HepG2 (cell line): Measurements from ENCODE around the gene MZF1. TPM values are rescaled to one million over a fixed set of nuclear protein-coding genes. Genes with fewer than 3 reads are reported as not detected.

ENCODE experiments used
- MIER2 ChIP-seq: IDR thresholded peaks from 2 replicates; pipeline ENCODE4 v1.6.1; 2016; ENCODE audit warnings: missing biosample characterization, missing genetic modification reagents
- NFIB ChIP-seq: sonication (generic); formaldehyde crosslinking; IDR thresholded peaks from 2 replicates; pipeline ENCODE4 v1.9.0; 2021; ENCODE audit warnings: missing genetic modification reagents, mild to moderate bottlenecking, borderline replicate concordance
- NR2F6 ChIP-seq, 2 experiments: IDR thresholded peaks; 2 replicates each; pipeline ENCODE4 v1.6.1; 2016; ENCODE audit warnings: antibody characterized with exemption in 1 of 2, mild to moderate bottlenecking in 1 of 2
- PITX1 ChIP-seq: sonication (generic); formaldehyde crosslinking; IDR thresholded peaks from 2 replicates; pipeline ENCODE4 v1.5.1; 2020; ENCODE audit warnings: mild to moderate bottlenecking, missing genetic modification reagents
- SMAD1 ChIP-seq: sonication (generic); formaldehyde crosslinking; IDR thresholded peaks from 2 replicates; pipeline ENCODE4 v1.4.0; 2020; ENCODE audit warnings: missing genetic modification reagents, low read depth, mild to moderate bottlenecking, borderline replicate concordance
- TBX2 ChIP-seq: sonication (generic); formaldehyde crosslinking; IDR thresholded peaks from 2 replicates; pipeline ENCODE4 v1.5.0; 2020; ENCODE audit warnings: missing genetic modification reagents, mild to moderate bottlenecking, borderline replicate concordance
- TOPORS ChIP-seq: sonication (generic); formaldehyde crosslinking; IDR thresholded peaks from 2 replicates; pipeline ENCODE4 v1.8.0; 2023; ENCODE audit warnings: mild to moderate bottlenecking, missing genetic modification reagents
- ZBTB26 ChIP-seq: IDR thresholded peaks from 2 replicates; pipeline ENCODE4 v1.6.1; 2016; ENCODE audit warnings: missing compliant biosample characterization, missing genetic modification reagents, borderline replicate concordance
- ZBTB7B ChIP-seq: sonication (generic); formaldehyde crosslinking; IDR thresholded peaks from 2 replicates; pipeline ENCODE4 v1.4.0; 2020; ENCODE audit warnings: missing genetic modification reagents
- ZC3H4 ChIP-seq: sonication (generic); formaldehyde crosslinking; IDR thresholded peaks from 2 replicates; pipeline ENCODE4 v1.4.0; 2020; ENCODE audit warnings: missing genetic modification reagents, borderline replicate concordance
- ZNF142 ChIP-seq: sonication (generic); formaldehyde crosslinking; IDR thresholded peaks from 2 replicates; pipeline ENCODE4 v1.4.0; 2020; ENCODE audit warnings: missing genetic modification reagents
- ZNF276 ChIP-seq: sonication (generic); formaldehyde crosslinking; IDR thresholded peaks from 2 replicates; pipeline ENCODE4 v1.4.0; 2020; ENCODE audit warnings: mild to moderate bottlenecking, low read depth, missing genetic modification reagents
- ZNF597 ChIP-seq: sonication (generic); formaldehyde crosslinking; IDR thresholded peaks from 2 replicates; pipeline ENCODE4 v1.5.0; 2020; ENCODE audit warnings: missing genetic modification reagents
- polyA plus RNA-seq, 8 experiments: library from polyadenylated mRNA; depleted of rRNA in 3 of 8; stranded (reverse) in 7 of 8; unstranded in 1 of 8; fragments of >200 nt; fragmentation: Illumina TruSeq in 4 of 8; extraction: Trizol in 4 of 8; gene quantifications; 2 replicates each; pipeline versions ENCODE4 v1.2.1 to v1.2.3, GENCODE V29; 2011 to 2016; ENCODE audit warnings: low read depth in 4 of 8, missing spikeins in 1 of 8, mixed read lengths in 1 of 8; ENCODE audit not compliant: insufficient read depth in 1 of 8
- total RNA-seq, 5 experiments: library from RNA; depleted of rRNA; stranded (reverse); fragments of >200 nt; fragmentation: Illumina TruSeq; extraction: Trizol; gene quantifications; 2 replicates each; pipeline ENCODE4 v1.2.3, GENCODE V29; 2016; ENCODE audit warnings: low read depth in 1 of 5
- TF ChIP-seq, protein P1 (sequence below): sonication (generic); formaldehyde crosslinking; IDR thresholded peaks from 2 replicates; pipeline ENCODE4; 2020; ENCODE audit warnings: missing genetic modification reagents, mild to moderate bottlenecking, borderline replicate concordance

The MZF1 gene
- total and polyA plus RNA-seq, 2 of the 13 experiments (the other 11 are each of a cell fraction or from before 2014, with no cell fraction given) = 3.1 to 8.1 TPM

DNA sequence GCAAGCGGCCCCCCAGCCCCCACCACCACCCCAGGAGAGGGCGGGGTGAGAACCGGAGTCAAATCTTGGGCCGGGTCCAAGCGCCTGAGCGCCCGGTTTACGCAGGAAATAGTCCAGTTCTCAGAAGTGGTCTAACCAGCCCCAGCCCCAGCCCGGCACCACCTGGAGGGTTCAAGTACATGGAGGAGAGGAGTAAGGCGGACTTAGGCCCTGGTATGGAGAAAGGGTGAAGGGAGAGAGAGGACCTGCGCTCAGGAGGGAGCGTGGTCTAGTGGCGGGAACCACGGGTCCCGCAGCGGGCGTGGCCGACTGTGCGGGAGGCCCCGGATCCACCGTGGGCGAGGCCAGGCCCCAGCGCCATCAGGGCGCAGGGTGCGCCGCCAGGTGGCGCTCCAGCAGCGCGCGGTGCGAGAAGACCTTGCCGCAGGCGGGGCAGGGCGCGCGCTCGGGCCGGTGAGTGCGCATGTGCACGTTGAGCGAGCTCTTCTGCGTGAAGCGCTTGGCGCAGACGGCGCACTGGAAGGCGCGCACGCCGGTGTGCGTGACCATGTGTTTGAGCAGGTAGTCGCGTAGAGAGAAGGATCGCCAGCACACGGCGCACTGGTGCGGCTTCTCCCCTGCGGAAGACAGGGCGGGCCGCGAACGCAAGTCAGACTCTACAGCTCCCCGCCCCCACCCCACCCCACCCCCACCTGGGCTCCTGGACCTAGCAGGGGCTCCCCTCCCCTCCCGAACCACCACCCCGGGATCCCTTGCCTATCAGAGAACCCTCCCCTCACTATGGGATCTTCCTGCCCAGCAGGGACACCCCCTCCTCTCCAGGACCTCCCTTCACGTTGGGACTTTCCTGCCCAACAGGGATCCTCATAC lies 59.2 kb downstream of the MZF1 start (continued):
- TF ChIP-seq SMAD1 (CRISPR knock-in tag) = 0 out of 2 replicates have a peak, but pooled peaks have one; percentile 45
- 0 out of 2 replicates have a peak, but pooled peaks have one; percentile 56 for TF ChIP-seq ZBTB7B (CRISPR knock-in tag)
- TF ChIP-seq ZC3H4 (CRISPR knock-in tag) = no peak
- TF ChIP-seq PITX1 (CRISPR knock-in tag) = no peak
- no peak for TF ChIP-seq TOPORS (CRISPR knock-in tag)
- TF ChIP-seq TBX2 (CRISPR knock-in tag) = 0 out of 2 replicates have a peak, but pooled peaks have one; percentile 63
- TF ChIP-seq ZNF142 = peak; percentile 53; the same call in 1 of the 2 replicates
- TF ChIP-seq, protein P1, sequence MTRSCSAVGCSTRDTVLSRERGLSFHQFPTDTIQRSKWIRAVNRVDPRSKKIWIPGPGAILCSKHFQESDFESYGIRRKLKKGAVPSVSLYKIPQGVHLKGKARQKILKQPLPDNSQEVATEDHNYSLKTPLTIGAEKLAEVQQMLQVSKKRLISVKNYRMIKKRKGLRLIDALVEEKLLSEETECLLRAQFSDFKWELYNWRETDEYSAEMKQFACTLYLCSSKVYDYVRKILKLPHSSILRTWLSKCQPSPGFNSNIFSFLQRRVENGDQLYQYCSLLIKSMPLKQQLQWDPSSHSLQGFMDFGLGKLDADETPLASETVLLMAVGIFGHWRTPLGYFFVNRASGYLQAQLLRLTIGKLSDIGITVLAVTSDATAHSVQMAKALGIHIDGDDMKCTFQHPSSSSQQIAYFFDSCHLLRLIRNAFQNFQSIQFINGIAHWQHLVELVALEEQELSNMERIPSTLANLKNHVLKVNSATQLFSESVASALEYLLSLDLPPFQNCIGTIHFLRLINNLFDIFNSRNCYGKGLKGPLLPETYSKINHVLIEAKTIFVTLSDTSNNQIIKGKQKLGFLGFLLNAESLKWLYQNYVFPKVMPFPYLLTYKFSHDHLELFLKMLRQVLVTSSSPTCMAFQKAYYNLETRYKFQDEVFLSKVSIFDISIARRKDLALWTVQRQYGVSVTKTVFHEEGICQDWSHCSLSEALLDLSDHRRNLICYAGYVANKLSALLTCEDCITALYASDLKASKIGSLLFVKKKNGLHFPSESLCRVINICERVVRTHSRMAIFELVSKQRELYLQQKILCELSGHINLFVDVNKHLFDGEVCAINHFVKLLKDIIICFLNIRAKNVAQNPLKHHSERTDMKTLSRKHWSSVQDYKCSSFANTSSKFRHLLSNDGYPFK (CRISPR knock-in tag) = no peak
- no peak for TF ChIP-seq ZNF597 (CRISPR knock-in tag)
- TF ChIP-seq NFIB (CRISPR knock-in tag) = no peak
- TF ChIP-seq ZBTB26 (CRISPR knock-in tag) = peak; percentile 14; the same call in 1 of the 2 replicates
- peak; percentile 53; the same call in 1 of the 2 replicates for TF ChIP-seq ZNF276 (CRISPR knock-in tag)
- no peak for TF ChIP-seq NR2F6 (IDR thresholded peaks at IDR 0.05)
- TF ChIP-seq NR2F6 (CRISPR knock-in tag; IDR thresholded peaks at IDR 0.05) = 0 out of 2 replicates have a peak, but pooled peaks have one; percentile 53
- peak; percentile 44; the same call in 1 of the 2 replicates for TF ChIP-seq MIER2 (CRISPR knock-in tag)
